ENCODE results near the gene HMGCS1. TPM values are rescaled to one million over a fixed set of nuclear protein-coding genes. Genes with fewer than 3 reads are reported as not detected.

Gene HMGCS1
- total and polyA plus RNA-seq, 2 of the 4 experiments (the other 2 are of a cell fraction), result 27.5 to 30.6 TPM

DNA sequence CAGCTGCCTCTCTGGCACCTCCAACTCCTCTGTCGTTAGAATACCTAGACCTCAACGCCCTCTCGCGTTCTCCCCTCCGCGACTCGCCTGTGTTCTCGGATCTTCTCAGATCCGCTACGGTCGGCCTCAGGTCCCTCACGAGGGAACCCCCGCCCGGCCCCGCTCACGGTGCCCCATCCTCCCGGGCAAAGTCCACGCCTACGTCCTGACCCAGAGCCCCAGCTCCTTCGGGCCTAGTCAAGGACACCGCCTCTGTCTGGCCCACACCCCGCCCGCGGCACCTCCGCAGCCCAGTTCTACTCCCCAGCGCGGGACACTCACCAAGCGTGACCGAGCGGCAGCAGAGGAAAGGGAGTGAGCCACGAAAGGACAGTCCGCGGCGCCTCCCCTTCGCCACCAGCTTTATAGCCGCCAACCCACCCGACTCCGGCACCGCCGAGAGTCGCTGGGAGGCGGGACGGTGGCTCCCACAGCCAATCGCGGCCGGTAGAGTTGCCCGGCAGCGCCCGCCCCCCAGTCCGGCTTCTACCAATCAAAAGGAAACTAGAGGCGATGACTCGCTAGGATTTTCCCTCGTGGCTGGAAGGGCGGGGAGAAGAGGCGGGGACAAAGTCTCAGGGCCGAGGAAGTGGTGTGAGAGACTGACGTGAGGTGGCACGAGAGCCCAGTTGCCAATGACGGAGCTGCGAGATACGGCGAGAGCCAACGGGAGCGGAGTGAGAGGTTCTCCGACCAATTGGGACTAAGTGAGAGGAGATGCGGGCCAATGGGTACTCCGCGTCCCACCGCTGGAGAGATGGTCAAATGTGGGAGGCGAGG is at the start of gene HMGCS1 (continued):
- TF ChIP-seq MXI1 (IDR thresholded peaks at IDR 0.05; ENCODE audit: borderline replicate concordance, low read depth, low read length), result peak; percentile 17; the same call in 1 of the 2 replicates
- TF ChIP-seq RCOR1 (IDR thresholded peaks at IDR 0.05; ENCODE audit: insufficient replicate concordance, low read length), result no peak
- TF ChIP-seq RAD21 (IDR thresholded peaks at IDR 0.05; ENCODE audit: low read length), result no peak

DNA sequence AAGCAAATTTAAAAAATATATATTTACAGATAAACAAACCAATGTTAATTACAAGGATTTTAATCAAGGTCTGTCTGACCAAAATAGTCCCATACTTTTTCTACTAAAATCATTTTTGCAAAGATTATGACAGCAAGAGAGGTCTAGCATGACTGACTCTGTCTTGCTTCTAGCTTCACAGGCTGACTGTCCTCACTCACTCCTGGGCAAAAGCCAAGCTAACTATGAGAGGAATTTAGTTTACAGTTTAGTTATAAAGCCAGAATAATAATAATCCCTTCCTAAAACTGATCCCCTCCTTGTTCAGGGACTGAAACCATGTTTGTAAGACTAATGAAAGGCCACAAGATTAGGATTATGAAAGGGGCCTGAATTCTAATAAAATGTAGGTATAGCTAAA is 45.5 kb upstream of the HMGCS1 start:
- H2AK5ac ChIP-seq (ENCODE audit: low read depth, low read length), result no peak overlapping the region
- in situ Hi-C loops (cut with MboI; ENCODE audit: low sequenced_read_pairs), result no loop called here
- no peak overlapping the region for H3K56ac ChIP-seq (ENCODE audit: extremely low read depth, insufficient read depth, low read length)
- H4K5ac ChIP-seq (ENCODE audit: low read depth, low read length), result no peak overlapping the region
- ATAC-seq (ENCODE audit: low read depth) (no peak), DNase-seq (no peak)
- no peak overlapping the region for H3K9ac ChIP-seq (ENCODE audit: low read depth, low read length)
- H3K18ac ChIP-seq (ENCODE audit: low read depth, low read length), result no peak overlapping the region
- H2BK5ac ChIP-seq (ENCODE audit: low read depth, low read length, poor library complexity, severe bottlenecking), result no peak overlapping the region
- H3K4me2 ChIP-seq (ENCODE audit: low read depth, low read length), result no peak overlapping the region
- dilution Hi-C loops (cut with HindIII; ENCODE audit: low sequenced_read_pairs, unreplicated experiment), result no loop called here
- H4K91ac ChIP-seq (ENCODE audit: insufficient read depth, low read depth, low read length), result no peak overlapping the region
- H3K27ac ChIP-seq (ENCODE audit: insufficient read depth, low read length), result no peak overlapping the region
- ChIA-PET POLR2A (ENCODE audit: unreplicated experiment) (no interaction called here), CTCF (no interaction called here)
- intact Hi-C loops (cut with micrococcal nuclease), result no loop called here
- H3K27me3 ChIP-seq (ENCODE audit: control insufficient read depth, insufficient read depth, low read length), result no peaks in the 10 kb centered on the region; the same call in 1 of the 2 replicates
- no peak overlapping the region for H3K4ac ChIP-seq (ENCODE audit: low read depth, low read length)
- H3K36me3 ChIP-seq (ENCODE audit: control insufficient read depth, insufficient read depth, low read length), result no peaks in the 10 kb centered on the region
- no peaks in the 10 kb centered on the region for H3K9me3 ChIP-seq (ENCODE audit: control insufficient read depth, insufficient read depth, low read length)
- H3K4me3 ChIP-seq (ENCODE audit: insufficient read depth, low read depth, low read length), result no peak overlapping the region
- no peak overlapping the region for H2BK120ac ChIP-seq (ENCODE audit: low read depth, low read length)
- H4K20me1 ChIP-seq (ENCODE audit: insufficient read depth, low read length), result no peaks in the 10 kb centered on the region
- H4K8ac ChIP-seq (ENCODE audit: low read depth in 2 of 2, low read length in 2 of 2), result no peak overlapping the region
- H3K4me1 ChIP-seq (ENCODE audit: control insufficient read depth, insufficient read depth, low read length), result no peaks in the 10 kb centered on the region
- no peak overlapping the region for H2AFZ ChIP-seq (replicated peaks; ENCODE audit: low read length, poor library complexity)
- H2BK20ac ChIP-seq (ENCODE audit: low read depth, low read length), result no peak overlapping the region
- no peaks in the 10 kb centered on the region for H3K79me1 ChIP-seq (ENCODE audit: low read depth in 1 of 2, low read length in 2 of 2)
- no peak overlapping the region for H3K23ac ChIP-seq (ENCODE audit: low read depth, low read length)
- no peak overlapping the region for H3K14ac ChIP-seq (replicated peaks; ENCODE audit: low read depth, low read length)
- BruUV-seq (replicated peaks), result no TSS peak
- no peak overlapping the region for H2BK15ac ChIP-seq (ENCODE audit: low read depth, low read length)
- no peaks in the 10 kb centered on the region for H3K9me1 ChIP-seq (ENCODE audit: insufficient read depth, low read length)
- H2AK9ac ChIP-seq (replicated peaks; ENCODE audit: low read depth, low read length, poor library complexity), result no peak overlapping the region
- TF ChIP-seq MAFK (IDR thresholded peaks at IDR 0.05; ENCODE audit: low read depth, low read length), result no peak
- TF ChIP-seq, protein P1, sequence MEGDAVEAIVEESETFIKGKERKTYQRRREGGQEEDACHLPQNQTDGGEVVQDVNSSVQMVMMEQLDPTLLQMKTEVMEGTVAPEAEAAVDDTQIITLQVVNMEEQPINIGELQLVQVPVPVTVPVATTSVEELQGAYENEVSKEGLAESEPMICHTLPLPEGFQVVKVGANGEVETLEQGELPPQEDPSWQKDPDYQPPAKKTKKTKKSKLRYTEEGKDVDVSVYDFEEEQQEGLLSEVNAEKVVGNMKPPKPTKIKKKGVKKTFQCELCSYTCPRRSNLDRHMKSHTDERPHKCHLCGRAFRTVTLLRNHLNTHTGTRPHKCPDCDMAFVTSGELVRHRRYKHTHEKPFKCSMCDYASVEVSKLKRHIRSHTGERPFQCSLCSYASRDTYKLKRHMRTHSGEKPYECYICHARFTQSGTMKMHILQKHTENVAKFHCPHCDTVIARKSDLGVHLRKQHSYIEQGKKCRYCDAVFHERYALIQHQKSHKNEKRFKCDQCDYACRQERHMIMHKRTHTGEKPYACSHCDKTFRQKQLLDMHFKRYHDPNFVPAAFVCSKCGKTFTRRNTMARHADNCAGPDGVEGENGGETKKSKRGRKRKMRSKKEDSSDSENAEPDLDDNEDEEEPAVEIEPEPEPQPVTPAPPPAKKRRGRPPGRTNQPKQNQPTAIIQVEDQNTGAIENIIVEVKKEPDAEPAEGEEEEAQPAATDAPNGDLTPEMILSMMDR (conservative IDR thresholded peaks at IDR 0.05; ENCODE audit: low read depth, low read length), result no peak
- no peak for TF ChIP-seq RFX5 (IDR thresholded peaks at IDR 0.05; ENCODE audit: low read depth, low read length)
- TF ChIP-seq RCOR1 (IDR thresholded peaks at IDR 0.05; ENCODE audit: insufficient replicate concordance, low read length), result no peak
- TF ChIP-seq RAD21 (IDR thresholded peaks at IDR 0.05; ENCODE audit: low read length), result no peak
- TF ChIP-seq NFE2L2 (IDR thresholded peaks at IDR 0.05; ENCODE audit: low read depth, low read length), result no peak
- no peak for TF ChIP-seq MAZ (IDR thresholded peaks at IDR 0.05; ENCODE audit: borderline replicate concordance, low read depth, low read length)
- no peak for TF ChIP-seq SMC3 (IDR thresholded peaks at IDR 0.05; ENCODE audit: low read depth, low read length)
- no peak for TF ChIP-seq BHLHE40 (IDR thresholded peaks at IDR 0.05; ENCODE audit: low read depth, low read length)
- TF ChIP-seq, protein P2, sequence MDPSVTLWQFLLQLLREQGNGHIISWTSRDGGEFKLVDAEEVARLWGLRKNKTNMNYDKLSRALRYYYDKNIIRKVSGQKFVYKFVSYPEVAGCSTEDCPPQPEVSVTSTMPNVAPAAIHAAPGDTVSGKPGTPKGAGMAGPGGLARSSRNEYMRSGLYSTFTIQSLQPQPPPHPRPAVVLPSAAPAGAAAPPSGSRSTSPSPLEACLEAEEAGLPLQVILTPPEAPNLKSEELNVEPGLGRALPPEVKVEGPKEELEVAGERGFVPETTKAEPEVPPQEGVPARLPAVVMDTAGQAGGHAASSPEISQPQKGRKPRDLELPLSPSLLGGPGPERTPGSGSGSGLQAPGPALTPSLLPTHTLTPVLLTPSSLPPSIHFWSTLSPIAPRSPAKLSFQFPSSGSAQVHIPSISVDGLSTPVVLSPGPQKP (IDR thresholded peaks at IDR 0.05; ENCODE audit: borderline replicate concordance, low read depth, low read length), result no peak
- TF ChIP-seq CHD1 (IDR thresholded peaks at IDR 0.05; ENCODE audit: low read depth, low read length), result no peak
- TF ChIP-seq POLR2A (IDR thresholded peaks at IDR 0.05; ENCODE audit: low read depth, low read length), result no peak
